Adrenal gland (tissue), 5 donors: ENCODE data around the gene OR1J4.

Experiments
- POLR2A ChIP-seq, 2 donors: fragments of 450-650 bp; IDR thresholded peaks; one replicate each; pipeline ENCODE4 v1.6.1; 2017; ENCODE audit warnings: antibody characterized with exemption in 2 of 2, mild to moderate bottlenecking in 2 of 2, moderate library complexity in 1 of 2
- TF ChIP-seq, protein P1 (sequence below), 6 experiments: fragments of 450-650 bp in 4 of 6; fragments of 200-600 bp in 2 of 6; sonication (generic) in 1 of 6; IDR thresholded peaks; 1 replicate in 5 of 6; 2 replicates in 1 of 6; pipeline versions ENCODE4 v1.5.1 to v1.8.0; 2016 to 2021; ENCODE audit warnings: antibody characterized with exemption in 6 of 6, mild to moderate bottlenecking in 2 of 6, moderate library complexity in 1 of 6
- donor health status: DM: no; HTN: no; CAD: no.

DNA sequence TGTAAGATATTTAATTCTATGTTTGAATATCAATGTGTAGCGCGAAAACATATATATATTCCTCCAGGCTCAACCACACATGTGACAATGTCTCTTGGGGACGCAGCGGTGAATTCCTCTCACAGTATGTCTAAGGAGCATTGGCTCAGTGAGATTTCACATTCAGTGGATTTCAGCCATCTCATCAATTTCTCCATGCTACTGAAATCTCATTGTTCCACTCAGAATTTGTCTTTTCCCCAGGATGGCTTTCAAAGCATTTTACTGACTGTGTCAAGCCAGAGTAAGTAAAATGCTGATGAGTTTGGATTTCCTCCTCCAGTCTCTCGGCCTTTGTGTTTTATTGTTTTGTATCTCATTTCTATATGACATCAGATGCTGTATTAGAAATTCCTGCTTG lies 39.9 kb upstream of the OR1J4 start:
- TF ChIP-seq, protein P1, sequence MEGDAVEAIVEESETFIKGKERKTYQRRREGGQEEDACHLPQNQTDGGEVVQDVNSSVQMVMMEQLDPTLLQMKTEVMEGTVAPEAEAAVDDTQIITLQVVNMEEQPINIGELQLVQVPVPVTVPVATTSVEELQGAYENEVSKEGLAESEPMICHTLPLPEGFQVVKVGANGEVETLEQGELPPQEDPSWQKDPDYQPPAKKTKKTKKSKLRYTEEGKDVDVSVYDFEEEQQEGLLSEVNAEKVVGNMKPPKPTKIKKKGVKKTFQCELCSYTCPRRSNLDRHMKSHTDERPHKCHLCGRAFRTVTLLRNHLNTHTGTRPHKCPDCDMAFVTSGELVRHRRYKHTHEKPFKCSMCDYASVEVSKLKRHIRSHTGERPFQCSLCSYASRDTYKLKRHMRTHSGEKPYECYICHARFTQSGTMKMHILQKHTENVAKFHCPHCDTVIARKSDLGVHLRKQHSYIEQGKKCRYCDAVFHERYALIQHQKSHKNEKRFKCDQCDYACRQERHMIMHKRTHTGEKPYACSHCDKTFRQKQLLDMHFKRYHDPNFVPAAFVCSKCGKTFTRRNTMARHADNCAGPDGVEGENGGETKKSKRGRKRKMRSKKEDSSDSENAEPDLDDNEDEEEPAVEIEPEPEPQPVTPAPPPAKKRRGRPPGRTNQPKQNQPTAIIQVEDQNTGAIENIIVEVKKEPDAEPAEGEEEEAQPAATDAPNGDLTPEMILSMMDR (IDR thresholded peaks at IDR 0.05), result no peak
- TF ChIP-seq POLR2A (IDR thresholded peaks at IDR 0.05), result no peak
